ENCODE measurements around the gene MAPK8IP1.
"Not testable (repeated sequence)": the region's sequence is repeated elsewhere in the genome, so short reads cannot be mapped to it uniquely, and the experiment has no call there.

MAPK8IP1 gene

DNA sequence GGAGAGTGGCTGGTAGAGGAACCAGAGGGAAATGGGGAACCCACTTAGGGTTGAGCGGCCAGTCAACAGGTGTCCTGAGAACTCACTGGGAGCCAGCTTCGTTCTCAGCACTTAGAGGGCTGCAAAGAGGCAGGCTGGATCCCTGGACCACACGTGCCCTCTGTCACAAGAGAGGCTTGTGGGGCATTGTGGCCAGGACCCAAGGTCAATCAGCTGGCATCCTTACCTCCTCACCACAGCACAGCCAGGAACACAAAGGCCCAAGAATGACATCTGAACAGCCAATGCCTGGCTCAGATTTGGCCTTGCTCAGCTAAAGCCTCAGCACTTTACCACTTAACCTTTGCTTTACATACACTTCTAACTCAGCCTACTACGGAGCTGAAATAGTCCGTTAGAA, 7.4 kb downstream of the MAPK8IP1 start:
- no peak for DNase-seq

DNA sequence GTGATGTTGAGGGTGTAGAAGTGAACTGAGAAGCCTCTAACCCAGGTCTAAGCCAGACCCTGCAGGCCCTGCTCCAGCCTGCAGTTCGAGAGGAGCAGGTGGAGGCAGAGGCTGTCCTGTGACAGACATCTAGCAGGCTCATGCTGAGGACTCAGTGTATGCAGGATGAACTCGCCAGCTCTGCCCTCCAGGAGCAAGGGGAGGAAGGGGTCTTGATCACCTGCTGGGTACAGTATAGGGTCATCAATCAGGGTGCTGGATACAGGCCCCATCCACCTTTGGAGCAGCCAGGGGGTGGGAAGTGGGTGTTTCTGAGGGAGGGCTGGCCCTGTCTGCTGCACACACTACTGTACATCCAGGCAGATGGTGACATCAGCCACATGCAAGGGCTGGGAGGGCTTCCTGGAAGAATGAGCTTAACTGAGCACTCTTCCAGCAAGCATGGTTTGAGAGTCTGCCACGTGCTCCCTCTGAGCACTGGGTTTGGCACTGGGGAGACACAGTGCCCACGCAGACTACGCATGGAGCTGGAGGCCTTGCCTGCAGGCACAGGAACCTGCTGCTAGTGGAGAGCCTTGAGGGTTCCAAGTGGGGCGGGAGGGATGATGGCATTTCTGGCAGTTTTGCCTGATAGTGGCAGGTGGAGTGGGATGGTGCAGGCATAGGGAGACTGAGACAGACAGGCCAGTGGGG, 9.2 kb downstream of the MAPK8IP1 start:
- DNase-seq: no peak

DNA sequence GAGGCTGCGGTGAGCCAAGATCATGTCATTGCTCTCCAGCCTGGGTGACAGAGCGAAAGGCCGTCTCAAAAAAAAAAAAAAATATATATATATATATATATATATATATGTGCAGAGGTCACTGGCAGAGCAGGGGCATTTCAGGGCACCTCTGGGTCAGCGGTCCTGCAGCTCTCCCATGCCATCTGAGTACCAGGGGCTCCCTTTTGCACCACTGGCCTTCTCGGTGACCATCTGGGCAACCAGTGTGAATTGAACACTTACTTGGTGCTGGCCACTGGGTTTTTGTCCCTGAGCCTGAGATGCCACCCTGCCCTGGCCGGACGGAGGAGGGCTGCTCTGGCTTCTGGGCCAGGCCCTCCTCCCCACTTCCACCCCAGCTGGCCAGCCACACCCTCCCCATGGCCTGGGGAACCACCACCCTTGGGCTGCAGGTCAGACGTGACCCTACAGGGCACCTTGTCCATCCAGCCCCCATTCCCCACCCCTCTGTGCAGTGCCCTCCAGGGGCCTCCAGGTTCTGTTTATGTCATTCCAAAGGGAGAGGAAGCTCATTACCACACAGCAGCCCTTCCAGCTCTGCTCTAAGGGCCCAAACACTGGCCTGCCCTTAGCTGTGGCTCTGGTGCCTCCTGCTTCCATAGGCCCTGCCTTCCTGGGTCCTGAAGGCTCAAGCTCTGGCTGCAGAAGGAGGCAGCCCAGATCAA, 10.3 kb downstream of the MAPK8IP1 start:
- no peak for DNase-seq

DNA sequence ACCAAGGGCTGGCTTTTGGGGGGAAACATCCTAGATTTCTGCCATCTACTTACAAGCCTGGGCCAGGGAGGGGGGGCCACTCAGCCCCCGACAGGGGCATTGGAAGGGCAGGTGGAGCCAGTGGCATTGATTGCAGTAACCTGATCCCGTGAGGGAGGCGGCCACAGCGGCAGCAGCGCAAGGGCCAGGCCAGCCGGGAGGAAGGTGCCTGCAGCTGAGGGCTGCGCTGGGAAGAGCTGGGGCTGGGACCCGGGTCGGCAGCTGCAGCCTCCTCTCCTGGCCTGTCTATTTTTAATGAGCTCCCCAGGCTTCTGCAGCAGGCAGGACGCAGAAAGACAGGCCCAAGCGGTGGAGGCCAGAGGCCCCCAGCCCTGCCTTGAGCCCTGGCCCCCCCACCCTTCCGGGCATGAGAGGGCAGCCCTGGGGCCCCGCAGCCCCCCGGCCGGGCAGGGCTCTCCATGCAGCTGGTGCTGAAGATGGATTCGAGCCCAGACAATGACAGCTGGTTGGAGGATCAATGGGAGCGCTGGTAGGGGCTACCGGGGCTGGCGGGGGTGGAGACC, 11.1 kb downstream of the MAPK8IP1 start:
- DNase-seq: no peak

DNA sequence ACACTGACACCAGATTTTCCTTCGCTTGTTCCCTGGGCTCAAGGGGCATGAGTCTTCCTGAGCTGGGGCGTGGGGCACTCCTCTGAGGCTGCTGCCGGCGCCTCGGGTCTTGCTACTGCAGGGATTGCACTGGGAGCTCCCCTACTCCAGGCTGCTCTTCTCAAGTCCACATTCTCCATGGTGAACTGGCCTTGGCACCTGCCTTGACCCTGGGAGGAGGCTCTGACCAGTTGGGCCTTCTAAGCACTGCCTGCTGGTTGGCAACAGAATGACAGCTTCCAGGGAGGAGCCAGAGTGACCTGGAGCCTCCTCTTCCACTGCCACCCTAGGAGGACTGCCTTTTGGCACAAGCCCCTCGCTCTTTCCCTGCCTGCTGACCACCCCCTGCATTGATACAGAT, 12.1 kb downstream of the MAPK8IP1 start:
- DNase-seq: no peak

DNA sequence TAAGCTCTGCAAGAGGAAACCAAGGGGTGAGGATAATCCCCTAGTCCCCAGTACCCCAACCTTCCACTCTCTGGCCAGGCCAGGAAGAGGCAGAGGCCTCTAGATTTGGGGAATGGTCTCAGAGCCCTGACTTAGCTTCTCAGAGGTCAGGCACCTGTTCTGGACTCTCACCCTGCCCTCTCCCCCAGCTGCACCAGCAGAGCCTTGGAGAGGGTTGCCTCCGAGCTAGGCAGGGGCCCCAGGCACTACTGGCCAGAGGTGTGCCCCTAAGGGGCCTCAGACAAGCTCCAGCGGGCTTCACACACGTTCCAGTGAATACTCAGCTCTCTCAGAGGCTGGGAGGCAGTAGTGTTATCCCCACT, 13.6 kb downstream of the MAPK8IP1 start:
- DNase-seq: no peak

DNA sequence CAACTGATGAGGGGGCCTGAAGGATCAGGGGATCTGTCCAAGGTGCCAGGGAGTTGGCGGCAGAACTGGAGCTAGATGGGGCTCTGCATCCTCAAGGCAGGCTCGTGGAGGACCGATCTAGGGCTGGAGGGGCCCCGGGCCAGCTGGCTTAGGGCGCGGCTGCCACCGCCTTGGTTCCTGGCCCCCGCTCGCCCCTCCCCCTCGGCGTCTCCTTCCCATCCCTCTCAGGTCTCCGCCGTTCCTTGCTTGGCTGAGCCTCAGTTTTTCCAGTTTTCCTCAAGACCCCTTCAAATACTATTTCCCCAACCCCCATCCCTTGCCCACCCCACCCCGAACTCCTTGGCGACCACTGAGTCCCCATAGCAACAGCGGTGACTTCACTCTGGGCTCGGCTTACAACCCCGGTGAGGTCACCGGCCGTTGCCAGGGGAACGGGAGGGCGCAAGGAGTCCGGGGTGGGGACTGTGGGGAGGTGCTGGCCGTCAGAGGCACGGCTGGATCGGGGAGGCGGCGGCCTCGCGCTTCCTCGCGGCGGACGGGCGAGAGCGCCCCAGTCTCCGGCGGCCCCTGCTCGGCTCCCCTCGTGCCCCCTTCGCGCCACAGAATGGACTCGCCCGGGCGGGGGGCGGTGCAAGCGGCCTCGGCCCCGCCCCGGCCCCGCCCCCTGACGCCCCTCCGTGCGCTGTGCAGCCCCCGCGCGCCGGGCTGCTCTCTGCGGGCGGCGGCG, 14.2 kb downstream of the MAPK8IP1 start:
- DNase-seq: peak; percentile 44

DNA sequence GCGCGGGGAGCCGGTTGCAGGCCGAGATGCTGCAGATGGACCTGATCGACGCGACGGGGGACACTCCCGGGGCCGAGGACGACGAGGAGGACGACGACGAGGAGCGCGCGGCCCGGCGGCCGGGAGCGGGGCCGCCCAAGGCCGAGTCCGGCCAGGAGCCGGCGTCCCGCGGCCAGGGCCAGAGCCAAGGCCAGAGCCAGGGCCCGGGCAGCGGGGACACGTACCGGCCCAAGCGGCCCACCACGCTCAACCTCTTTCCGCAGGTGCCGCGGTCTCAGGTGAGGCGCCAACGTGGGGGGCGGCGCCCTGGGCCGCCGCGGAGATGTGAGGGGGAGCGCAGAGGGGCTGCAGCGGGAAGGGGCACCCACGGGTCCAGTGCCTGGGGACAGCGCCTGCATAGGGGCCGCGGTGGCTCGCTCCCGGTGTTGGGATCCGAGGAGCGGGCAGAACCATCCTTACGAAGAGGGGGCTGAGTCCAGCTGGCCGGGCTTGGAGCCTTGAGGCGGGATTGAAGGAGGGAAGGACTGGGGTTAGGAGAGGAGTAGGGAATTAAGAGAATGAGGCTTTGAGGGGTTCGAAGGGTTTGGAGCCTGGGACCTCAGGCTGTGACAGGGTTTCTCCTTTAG, 14.8 kb downstream of the MAPK8IP1 start:
- not testable (repeated sequence) for DNase-seq

DNA sequence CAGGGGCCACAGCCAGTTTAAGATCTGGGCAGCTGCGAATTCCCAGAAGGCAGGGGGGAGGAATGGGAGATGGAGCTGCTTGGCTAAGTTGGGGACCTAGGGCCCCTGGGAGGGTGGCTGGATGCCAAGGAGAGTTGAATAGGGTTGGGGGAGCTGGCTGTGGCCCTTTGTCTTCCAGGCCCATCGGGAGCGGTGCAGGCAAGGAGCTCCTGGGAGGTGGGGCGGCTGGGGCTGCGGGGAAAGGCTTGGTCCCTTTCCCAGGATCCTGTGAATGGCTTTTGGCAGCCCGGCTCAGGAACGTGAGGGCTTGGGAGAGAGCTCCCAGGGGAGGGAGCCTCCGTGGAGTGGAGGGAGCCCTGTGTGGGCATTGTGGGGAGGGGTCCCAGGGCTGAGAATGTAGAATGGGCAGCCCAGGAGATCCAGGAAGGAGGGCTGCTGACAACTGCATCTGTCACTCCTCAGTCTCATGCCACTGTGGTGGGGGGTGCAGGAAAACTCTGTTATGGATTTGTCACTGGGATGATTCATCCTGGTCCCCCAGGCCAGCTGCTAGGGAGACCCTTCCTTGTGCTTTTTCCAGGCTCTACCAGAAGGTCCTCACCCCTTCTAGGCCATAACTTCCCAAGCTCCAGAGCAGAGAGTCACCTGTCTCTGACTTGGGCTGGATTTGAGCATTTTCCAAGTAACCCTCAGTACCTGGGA, 15.6 kb downstream of the MAPK8IP1 start:
- DNase-seq: no peak

DNA sequence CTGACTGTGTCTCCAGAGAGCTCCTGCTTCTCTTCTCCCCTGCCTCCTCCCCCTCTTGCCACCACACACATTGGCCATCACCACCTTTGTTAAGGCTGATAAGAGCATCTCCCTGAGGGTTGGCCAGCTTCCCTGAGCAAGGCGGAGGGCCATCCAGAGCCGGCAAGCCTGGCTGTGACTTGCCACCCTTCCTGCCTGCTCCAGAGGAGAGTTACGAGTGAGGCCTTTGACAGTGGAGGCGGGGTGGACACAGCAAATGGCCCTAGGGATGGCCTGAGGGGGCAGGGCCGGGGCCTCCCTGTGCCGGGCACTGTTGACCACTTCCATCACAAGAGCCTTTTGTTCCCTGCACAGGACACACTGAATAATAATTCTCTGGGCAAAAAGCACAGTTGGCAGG, 16.2 kb downstream of the MAPK8IP1 start:
- DNase-seq: no peak

DNA sequence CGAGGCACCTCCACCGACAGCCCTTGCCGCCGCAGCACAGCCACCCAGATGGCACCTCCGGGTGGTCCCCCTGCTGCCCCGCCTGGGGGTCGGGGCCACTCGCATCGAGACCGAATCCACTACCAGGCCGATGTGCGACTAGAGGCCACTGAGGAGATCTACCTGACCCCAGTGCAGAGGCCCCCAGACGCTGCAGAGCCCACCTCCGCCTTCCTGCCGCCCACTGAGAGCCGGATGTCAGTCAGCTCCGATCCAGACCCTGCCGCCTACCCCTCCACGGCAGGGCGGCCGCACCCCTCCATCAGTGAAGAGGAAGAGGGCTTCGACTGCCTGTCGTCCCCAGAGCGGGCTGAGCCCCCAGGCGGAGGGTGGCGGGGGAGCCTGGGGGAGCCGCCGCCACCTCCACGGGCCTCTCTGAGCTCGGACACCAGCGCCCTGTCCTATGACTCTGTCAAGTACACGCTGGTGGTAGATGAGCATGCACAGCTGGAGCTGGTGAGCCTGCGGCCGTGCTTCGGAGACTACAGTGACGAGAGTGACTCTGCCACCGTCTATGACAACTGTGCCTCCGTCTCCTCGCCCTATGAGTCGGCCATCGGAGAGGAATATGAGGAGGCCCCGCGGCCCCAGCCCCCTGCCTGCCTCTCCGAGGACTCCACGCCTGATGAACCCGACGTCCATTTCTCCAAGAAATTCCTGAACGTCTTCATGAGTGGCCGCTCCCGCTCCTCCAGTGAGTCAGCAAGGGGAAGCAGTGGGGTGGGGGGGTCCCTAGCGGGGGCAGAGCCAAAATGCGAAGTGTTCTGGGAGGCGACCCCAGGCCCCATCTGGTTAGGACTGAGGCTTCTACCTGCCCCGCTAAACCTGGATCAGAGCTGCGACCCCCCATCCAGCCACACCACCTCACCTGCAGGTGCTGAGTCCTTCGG, 17.3 kb downstream of the MAPK8IP1 start:
- DNase-seq: no peak

DNA sequence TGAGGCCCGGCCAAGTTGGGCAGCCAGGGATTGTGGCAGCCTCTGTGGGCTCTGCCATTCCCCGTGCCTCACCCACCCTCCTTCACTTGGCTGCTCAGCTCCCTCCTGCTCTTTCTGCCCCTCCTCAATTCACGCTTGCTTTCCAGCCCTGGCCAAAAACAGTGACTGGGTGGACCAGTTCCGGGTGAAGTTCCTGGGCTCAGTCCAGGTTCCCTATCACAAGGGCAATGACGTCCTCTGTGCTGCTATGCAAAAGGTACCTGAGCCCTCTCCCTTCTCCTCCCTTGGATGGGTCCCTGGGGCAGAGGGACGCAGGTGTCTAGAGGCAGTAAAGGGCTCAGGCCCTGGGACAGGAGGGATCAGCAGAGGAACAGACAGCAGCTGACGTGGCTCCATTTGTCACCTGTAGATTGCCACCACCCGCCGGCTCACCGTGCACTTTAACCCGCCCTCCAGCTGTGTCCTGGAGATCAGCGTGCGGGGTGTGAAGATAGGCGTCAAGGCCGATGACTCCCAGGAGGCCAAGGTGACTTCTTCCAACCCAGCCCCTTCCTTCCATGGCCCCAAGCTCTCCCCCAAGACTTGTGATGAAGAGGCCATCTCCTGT, 19.0 kb downstream of the MAPK8IP1 start:
- DNase-seq: no peak

DNA sequence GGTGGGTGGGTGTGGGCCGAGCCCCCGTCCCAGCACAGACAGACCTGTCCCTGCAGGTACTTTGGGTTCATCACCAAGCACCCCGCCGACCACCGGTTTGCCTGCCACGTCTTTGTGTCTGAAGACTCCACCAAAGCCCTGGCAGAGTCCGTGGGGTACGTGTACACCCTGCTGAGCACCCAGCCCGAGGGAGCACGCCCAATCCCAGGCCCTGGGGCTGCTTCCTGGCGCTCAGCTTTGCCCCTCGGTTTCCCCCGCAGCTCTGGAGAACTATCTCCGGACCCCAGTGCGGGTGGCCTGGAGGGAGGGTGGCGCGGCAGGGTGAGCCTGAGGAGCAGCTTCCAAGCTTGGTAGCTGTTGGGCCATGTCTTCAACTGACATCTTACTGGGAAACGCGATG, 19.6 kb downstream of the MAPK8IP1 start:
- no peak for DNase-seq

DNA sequence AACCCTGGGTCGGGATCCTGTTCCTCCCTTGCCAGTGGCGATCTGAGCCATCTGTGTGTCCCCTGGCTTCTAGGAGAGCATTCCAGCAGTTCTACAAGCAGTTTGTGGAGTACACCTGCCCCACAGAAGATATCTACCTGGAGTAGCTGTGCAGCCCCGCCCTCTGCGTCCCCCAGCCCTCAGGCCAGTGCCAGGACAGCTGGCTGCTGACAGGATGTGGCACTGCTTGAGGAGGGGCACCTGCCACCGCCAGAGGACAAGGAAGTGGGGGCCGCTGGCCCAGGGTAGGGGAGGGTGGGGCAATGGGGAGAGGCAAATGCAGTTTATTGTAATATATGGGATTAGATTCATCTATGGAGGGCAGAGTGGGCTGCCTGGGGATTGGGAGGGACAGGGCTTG, 20.1 kb downstream of the MAPK8IP1 start:
- DNase-seq: not testable (repeated sequence)

DNA sequence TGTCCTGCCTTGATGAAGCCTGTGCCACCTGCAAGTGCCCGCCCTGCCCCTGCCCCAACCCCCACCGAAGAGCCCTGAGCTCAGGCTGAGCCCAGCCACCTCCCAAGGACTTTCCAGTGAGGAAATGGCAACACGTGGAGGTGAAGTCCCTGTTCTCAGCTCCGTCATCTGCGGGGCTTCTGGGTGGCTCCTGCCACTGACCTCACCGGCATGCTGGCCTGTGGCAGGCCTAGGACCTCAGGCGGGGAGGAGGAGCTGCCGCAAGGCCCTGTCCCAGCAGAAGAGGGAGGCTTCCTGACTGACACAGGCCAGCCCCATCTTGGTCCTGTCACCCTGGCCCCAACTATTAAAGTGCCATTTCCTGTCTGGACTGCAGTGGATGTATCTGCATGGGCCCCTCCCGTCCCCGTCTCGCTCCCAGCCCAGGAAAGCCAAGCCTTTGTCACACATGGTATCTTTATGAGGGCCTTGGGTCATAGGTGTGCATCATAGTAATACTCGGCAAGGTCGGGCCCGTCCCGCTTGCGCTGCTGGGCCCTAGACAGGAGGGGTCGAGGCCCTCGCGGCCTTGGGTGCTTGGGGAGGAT, 20.7 kb downstream of the MAPK8IP1 start:
- no peak for DNase-seq

DNA sequence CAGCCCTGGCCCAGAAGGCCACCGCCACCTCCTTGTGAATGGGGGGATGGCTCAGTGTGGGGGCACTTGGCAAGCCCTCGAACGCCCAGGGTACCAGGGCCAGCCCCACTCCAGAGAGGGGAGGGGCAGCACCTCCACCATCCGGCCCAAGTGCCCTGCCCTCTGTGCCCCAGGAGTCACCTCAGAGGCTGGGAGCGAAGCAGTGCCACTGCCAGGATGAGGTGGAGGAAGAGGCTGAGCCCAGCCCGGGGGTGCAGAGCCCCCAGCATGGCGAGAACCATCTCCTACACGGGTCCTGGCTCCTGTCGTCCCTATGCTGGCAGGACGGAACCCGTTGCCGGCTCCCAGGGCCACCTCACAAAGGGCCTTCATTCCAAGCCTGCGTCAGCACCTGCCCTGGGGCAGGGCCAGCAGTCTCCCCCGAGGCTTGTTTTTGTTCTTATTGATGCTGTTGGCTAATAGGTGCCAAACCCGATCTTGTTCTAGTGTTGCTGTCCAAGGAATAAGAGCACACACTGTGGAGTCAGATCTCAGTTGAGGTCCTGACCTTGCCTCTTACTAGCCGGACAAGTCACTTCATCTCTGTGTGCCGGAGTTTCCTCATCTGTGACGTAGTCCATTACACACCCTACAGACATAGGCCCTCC, 21.6 kb downstream of the MAPK8IP1 start, which contains the start of gene FREY1:
TSS of gene FREY1 (minus strand) at position 307 of the 647 bp plus-strand sequence. CDS start at position 281, 26 bp downstream.
- no peak for DNase-seq

DNA sequence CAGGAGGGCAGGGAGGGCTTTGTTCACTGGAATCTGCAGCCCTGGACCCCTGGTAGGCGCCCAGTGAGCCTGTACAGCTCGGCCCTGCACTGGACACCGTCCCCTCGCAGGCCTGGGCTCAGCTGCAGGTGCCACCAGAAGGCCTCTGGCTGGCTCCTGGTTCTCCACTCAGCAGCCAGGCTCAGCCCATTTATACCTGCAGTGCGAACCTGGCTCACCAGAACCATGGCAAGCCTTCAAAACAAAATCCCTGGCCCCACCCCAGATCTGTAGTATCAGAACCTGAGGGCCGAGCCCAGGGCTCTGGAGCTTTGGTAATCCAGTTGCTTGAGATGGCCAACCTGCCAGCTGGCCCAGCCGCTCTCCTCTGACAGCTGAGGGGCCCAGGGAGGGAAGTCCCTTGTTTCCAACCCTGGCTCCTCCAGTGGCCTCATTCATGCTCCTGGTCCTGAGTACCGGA, 22.5 kb downstream of the MAPK8IP1 start:
- no peak for DNase-seq

DNA sequence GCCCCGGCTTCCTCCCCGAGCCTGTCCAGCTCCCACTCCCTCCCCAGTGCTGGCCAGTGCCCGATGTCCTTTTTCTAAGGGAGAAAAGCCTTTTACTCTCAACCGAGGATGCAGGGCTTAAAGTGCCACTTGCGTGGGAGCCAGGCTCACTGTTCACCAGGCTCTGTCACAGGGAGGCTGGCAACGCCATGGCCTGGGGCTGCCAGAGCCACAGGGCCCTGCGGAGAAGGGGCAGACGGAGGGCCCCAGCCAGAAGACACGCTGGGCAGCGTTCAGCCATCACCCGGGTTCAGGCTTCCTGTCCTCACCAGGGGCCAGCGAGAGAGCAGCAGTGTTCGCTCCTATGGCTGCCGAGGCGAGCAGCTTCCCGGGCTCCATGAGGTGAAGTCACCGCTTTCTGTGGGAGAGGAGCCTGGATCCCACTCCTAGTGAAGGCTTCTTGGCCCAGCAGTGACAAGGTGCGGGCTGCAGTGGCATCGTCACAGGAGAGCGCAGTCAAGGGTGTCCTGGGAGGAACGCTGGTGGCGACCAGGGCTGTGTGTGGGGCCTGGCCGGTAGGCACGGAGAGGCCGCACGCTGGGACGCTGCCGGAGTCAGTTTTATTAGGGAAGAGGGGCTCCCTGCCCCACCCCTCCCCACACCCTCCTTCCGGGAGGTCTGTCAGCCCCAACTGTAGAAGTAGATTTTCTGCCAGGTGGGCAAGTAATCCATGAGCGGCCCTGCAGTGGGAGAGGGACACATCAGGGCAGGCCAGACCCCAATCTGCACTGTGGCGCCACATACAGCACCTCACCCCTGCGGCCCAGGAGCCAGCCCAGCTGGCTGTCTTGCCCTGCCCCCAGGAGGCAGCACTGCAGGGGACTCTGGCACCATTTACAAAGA, 24.4 kb downstream of the MAPK8IP1 start:
- no peak for DNase-seq

DNA sequence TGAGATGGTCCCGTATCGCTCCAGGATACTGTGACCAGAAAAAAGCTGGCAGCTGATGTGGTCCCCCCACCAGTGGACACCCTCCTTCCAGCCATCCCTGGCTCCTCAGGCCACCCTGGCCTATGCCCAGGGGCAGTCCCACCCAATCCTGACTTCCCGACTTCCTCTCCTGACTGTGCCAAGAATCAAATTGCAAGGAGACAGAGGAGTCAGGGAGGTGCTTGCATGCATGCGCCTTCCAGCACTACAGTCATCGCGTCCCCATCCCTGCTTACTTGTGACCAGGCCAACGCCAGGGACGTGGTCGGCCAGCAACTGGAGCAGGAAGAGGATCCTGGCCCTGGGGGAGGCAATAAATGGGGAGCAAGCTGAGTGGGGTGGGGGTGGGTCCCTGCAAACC, 25.2 kb downstream of the MAPK8IP1 start:
- DNase-seq: no peak

Measured in stimulated activated CD4-positive, alpha-beta T cell treated with anti-CD3 and anti-CD28 coated beads, Interleukin-12 subunit alpha, Interleukin-12 subunit beta, amount 100 ng/mL, for 4 hours (primary cell).